T-helper 2 cell (primary cell): ENCODE data around the gene MACROH2A2.
"Not testable (repeated sequence)": the region's sequence is repeated elsewhere in the genome, so short reads cannot be mapped to it uniquely, and the experiment has no call there.

ENCODE experiments used
- DNase-seq, 5 experiments: peaks; one replicate each; pipeline versions ENCODE4 v3.0.0 to v3.0.0-alpha.2; 2012 to 2022

The MACROH2A2 gene

GRCh38 chr10:70132098-70133029 is 79.7 kb downstream of the MACROH2A2 start, which contains the start of gene AIFM2:
AIFM2 (minus strand) TSS chr10:70132825; CDS start chr10:70124084, 8,741 bp downstream.
- peak in 4 of 5 experiments; percentile 12 to 44 (median 20) for DNase-seq

- no peak for DNase-seq
These were observed 82.4 kb downstream of the MACROH2A2 start for GRCh38 chr10:70135046-70135445.

- DNase-seq: no peak
These were observed 83.0 kb downstream of the MACROH2A2 start for GRCh38 chr10:70135684-70136083.

- no peak for DNase-seq
These were observed 84.5 kb downstream of the MACROH2A2 start for GRCh38 chr10:70137135-70137534.

GRCh38 chr10:70137927-70138883 is 85.6 kb downstream of the MACROH2A2 start:
- DNase-seq: no peak

- no peak for DNase-seq
These were observed 86.7 kb downstream of the MACROH2A2 start for GRCh38 chr10:70139151-70139996.

GRCh38 chr10:70139997-70140250 is 87.3 kb downstream of the MACROH2A2 start:
- no peak for DNase-seq

GRCh38 chr10:70140297-70140696 is 87.7 kb downstream of the MACROH2A2 start:
- no peak for DNase-seq

GRCh38 chr10:70142555-70142954 is 89.9 kb downstream of the MACROH2A2 start:
- no peak for DNase-seq

- DNase-seq: no peak
These were observed 91.9 kb downstream of the MACROH2A2 start for GRCh38 chr10:70144372-70145110.

GRCh38 chr10:70145166-70145665 is 92.6 kb downstream of the MACROH2A2 start:
- DNase-seq: no peak

- peak; percentile 50 to 85 (median 70) for DNase-seq
These were observed 93.2 kb downstream of the MACROH2A2 start for GRCh38 chr10:70145666-70146488.

- DNase-seq: peak; percentile 73 to 96 (median 88)
These were observed 94.0 kb downstream of the MACROH2A2 start, which contains the start of gene TYSND1 for GRCh38 chr10:70146489-70147258. TYSND1 (minus strand) TSS chr10:70146700; CDS start chr10:70146586, 114 bp downstream.

GRCh38 chr10:70147259-70147625 is 94.6 kb downstream of the MACROH2A2 start:
- no peak for DNase-seq

- no peak for DNase-seq
These were observed 95.9 kb downstream of the MACROH2A2 start for GRCh38 chr10:70148516-70148915.

- no peak for DNase-seq
These were observed 102.7 kb downstream of the MACROH2A2 start for GRCh38 chr10:70155255-70155838.

- no peak for DNase-seq
These were observed 105.5 kb downstream of the MACROH2A2 start for GRCh38 chr10:70158113-70158512.

- not testable (repeated sequence) for DNase-seq
These were observed 106.7 kb downstream of the MACROH2A2 start for GRCh38 chr10:70159366-70159765.

- DNase-seq: no peak
These were observed 108.2 kb downstream of the MACROH2A2 start for GRCh38 chr10:70160798-70161197.
